Astrocyte of the spinal cord (primary cell): Measurements from ENCODE around the gene OCSTAMP.

Experiments
- DNase-seq: peaks from one replicate; pipeline ENCODE4 v3.0.0; 2011; ENCODE audit warnings: low read depth, low spot score
- H3K4me3 ChIP-seq: 2 replicates; pipeline ENCODE4 v1.5.1; 2011; ENCODE audit warnings: low read depth, mild to moderate bottlenecking, low read length, moderate library complexity
- CTCF ChIP-seq: IDR thresholded peaks from 2 replicates; pipeline ENCODE4 v1.5.1; 2012; ENCODE audit warnings: low read depth, mild to moderate bottlenecking, low read length, inconsistent platforms
- in situ Hi-C: cut with HindIII; loops from 2 replicates; pipeline ENCODE4 v1.10.0; 2017; ENCODE audit warnings: low sequenced_read_pairs

Gene OCSTAMP

GRCh38 chr20:46512943-46513844 lies 37.3 kb downstream of the OCSTAMP start, which contains the start of gene ZNF334:
ZNF334 (minus strand) TSS chr20:46513559; CDS start chr20:46512102, 1,457 bp downstream.
- no peak for TF ChIP-seq CTCF
- in situ Hi-C loops: no loop called here
- peak; percentile 42 for DNase-seq
- peak within 1 kb of the TSS; percentile 61 for H3K4me3 ChIP-seq

GRCh38 chr20:46509523-46509922 lies 40.9 kb downstream of the OCSTAMP start:
- DNase-seq: no peak
- no peak for TF ChIP-seq CTCF
- H3K4me3 ChIP-seq: no peak overlapping the region
- in situ Hi-C loops: no loop called here

DNA sequence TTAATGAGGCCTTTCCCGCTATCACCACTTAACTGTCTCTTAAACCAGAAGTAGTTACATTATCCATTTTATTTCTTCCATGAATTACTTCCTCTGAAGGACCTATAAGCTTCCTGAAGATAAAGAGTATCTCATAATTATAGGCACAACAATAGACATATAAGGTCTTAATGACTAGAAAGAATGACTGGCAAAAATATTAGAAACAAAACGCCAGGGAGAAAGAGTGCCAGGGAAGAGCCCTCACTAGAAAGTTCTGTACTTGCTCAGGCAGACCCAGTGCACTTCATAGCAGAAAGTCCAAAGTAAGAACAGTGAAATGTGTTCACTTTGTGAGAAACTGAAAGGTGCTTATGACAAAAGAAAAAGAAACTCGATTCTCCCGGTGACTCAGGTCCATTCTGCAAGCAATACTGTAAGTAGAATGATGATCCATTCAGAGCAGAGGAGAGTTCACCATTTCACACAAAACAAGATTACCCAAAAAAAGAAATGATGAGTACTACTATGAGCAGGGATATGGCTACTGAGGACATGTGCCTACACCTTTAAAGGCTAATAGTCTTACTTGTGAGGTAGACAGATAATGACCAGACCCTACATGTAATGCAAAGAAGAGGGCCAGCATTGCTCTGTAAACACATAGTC lies 42.6 kb downstream of the OCSTAMP start:
- no peak overlapping the region for H3K4me3 ChIP-seq
- no peak for DNase-seq
- TF ChIP-seq CTCF: no peak
- in situ Hi-C loops: no loop called here

DNA sequence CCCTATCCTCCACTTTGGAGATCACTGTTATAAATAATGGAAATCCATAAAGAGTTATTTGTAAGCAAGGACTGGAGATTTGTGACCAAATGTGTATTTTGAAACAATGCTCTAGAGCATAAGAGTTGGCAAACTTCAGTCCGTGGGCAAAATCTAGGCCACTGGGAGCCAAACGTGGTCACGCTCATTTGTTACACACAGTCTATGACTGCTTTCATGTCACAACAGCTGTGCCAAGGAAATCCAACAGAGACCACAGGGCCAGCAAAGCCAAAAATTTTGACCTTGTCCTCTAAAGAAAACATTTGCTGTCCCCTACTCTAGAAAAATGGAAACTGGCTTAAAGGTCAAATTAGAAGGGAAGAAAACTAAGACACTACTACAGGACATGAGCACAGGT lies 44.9 kb downstream of the OCSTAMP start:
- no peak for DNase-seq
- TF ChIP-seq CTCF: no peak
- no peak overlapping the region for H3K4me3 ChIP-seq
- in situ Hi-C loops: no loop called here

GRCh38 chr20:46501961-46502360 lies 48.5 kb downstream of the OCSTAMP start:
- in situ Hi-C loops: no loop called here

More at GRCh38 chr20:46501961-46502360, 48.5 kb downstream of the OCSTAMP start:
- no peak overlapping the region for H3K4me3 ChIP-seq
- no peak for TF ChIP-seq CTCF
- no peak for DNase-seq
